Neural progenitor cell (in vitro differentiated cells): ENCODE results near the gene ITGB1.

ENCODE experiments used
- CTCF ChIP-seq: fragments of 200-600 bp; sonication (generic); IDR thresholded peaks from 2 replicates; pipeline ENCODE4 v1.5.1; 2017; ENCODE audit warnings: antibody characterized with exemption, mild to moderate bottlenecking
- EZH2 ChIP-seq: fragments of 200-600 bp; sonication (generic); IDR thresholded peaks from 2 replicates; pipeline ENCODE4 v1.6.1; 2017; ENCODE audit warnings: antibody characterized with exemption, mild to moderate bottlenecking, moderate library complexity

- TF ChIP-seq EZH2 (no peak), CTCF (no peak)
Observed at GRCh38 chr10:32943395-32943794, 14.6 kb downstream of the ITGB1 start.
